ENCODE data around the gene SYNC.

Gene SYNC

DNA sequence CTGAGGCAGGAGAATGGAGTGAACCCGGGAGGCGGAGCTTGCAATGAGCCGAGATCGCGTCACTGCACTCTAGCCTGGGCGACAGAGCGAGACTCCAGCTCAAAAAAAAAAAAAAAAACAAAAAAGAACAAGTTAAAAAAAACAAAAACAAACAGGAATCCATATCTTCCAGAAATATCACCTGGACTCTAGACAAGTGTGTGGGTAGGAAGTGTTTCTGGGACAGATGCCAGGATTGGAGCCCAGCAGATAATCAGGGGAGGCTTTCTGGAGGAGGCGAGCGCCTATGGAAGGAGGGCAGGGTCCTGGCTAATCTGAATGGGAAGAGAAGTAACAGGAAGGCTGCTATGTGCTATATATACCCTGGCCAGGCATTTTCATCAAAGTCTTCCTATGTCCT, 43.6 kb upstream of the SYNC start:
- Mint-ChIP-seq H3K4me3 (no peak overlapping the region), H3K9me3 (no peaks in the 10 kb centered on the region), H3K27ac (no peak overlapping the region), H3K36me3 (ENCODE audit: low read depth) (no peaks in the 10 kb centered on the region), H3K4me1 (peaks cover 20% of the 10 kb centered on the region), H3K27me3 (ENCODE audit: low read depth) (no peaks in the 10 kb centered on the region)
- TF ChIP-seq, protein P1, sequence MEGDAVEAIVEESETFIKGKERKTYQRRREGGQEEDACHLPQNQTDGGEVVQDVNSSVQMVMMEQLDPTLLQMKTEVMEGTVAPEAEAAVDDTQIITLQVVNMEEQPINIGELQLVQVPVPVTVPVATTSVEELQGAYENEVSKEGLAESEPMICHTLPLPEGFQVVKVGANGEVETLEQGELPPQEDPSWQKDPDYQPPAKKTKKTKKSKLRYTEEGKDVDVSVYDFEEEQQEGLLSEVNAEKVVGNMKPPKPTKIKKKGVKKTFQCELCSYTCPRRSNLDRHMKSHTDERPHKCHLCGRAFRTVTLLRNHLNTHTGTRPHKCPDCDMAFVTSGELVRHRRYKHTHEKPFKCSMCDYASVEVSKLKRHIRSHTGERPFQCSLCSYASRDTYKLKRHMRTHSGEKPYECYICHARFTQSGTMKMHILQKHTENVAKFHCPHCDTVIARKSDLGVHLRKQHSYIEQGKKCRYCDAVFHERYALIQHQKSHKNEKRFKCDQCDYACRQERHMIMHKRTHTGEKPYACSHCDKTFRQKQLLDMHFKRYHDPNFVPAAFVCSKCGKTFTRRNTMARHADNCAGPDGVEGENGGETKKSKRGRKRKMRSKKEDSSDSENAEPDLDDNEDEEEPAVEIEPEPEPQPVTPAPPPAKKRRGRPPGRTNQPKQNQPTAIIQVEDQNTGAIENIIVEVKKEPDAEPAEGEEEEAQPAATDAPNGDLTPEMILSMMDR (IDR thresholded peaks at IDR 0.05; ENCODE audit: unreplicated experiment in 3 of 3): no peak

DNA sequence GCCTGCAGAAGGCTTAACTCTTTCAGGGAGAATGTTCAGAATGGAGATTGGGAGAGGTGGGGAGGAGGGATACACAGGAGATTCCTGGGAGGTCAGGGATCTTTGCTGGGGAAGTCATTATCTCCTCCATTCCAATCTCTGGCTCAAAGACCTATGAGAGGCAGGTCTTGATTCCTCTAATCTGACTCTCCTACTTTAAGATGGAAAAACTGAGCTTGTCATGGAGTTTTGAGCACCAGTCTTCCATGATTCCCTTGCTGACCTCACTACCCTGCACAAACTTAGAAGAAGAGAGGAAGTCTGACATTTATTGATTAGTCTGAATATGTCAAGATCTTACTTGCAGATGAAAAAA, 41.5 kb upstream of the SYNC start:
- Mint-ChIP-seq H3K9me3 (no peaks in the 10 kb centered on the region), H3K27me3 (ENCODE audit: low read depth) (no peaks in the 10 kb centered on the region), H3K4me1 (peaks cover 19% of the 10 kb centered on the region), H3K27ac (peak overlapping the region; percentile 4 to 87 (median 36)), H3K4me3 (peak overlapping the region; percentile 60 to 86 (median 83)), H3K36me3 (ENCODE audit: low read depth) (no peaks in the 10 kb centered on the region)
- TF ChIP-seq, protein P1 (IDR thresholded peaks at IDR 0.05; ENCODE audit: unreplicated experiment in 3 of 3): no peak

DNA sequence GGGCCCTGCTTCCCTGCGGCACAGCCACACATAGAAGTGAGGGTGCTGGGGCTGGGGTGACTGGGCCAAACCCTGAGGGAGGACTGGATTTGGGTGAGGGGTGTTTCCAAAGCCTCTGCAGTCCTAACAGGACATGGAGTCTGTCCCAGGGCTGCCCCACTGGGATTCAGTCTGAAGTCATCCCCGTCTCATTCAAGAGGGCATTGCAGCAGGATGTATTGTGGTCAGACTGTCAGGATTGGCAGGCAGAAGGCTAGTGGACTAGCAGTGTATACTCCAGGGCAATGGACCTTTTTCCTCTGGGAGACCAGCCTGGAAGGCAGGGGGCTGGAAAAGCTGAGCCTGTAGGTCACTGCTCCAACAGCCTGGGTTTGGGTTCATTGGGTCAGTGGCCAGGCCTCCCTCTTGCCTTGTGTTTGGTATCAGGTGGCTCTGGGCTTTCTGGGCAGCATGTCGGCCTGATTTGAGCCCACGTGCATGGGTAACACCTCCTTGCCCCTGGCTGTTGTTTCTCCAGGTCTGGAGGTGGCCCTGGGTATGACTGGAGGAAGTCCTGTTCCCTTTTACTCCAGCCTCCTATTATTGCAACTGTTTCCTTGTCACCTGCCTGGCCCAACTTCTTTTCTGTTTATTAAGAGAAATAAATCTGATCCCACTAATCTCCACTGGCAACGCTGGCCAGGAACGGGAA, 41.0 kb upstream of the SYNC start:
- Mint-ChIP-seq H3K9me3 (no peaks in the 10 kb centered on the region), H3K27ac (peak overlapping the region; percentile 4 to 87 (median 36)), H3K4me3 (peak overlapping the region; percentile 79 to 86 (median 83)), H3K4me1 (peaks cover 15% of the 10 kb centered on the region), H3K36me3 (ENCODE audit: low read depth) (no peaks in the 10 kb centered on the region), H3K27me3 (ENCODE audit: low read depth) (no peaks in the 10 kb centered on the region)
- TF ChIP-seq, protein P1 (IDR thresholded peaks at IDR 0.05; ENCODE audit: unreplicated experiment in 3 of 3): no peak

DNA sequence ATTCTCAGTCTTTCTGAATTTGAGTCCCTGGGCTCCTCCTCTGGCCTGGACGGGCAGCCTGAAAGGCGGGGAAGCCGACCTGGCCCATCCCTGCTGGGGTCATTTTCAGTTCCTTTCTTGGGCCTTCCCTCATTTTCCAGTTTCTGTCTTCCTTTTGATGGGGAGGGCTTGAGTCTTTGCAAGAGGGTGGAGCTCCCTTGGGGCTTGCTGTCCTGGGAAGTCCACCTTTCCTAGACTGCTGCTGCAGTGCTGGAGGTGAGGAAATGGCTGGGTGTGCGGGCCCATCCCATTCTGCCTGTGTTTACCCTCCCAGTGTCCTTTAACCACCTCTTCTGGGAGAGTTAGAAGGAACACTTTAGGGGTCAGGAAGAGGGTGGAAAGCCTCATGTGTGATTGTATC, 40.4 kb upstream of the SYNC start:
- Mint-ChIP-seq H3K27me3 (ENCODE audit: low read depth) (no peaks in the 10 kb centered on the region), H3K9me3 (no peaks in the 10 kb centered on the region), H3K4me3 (peak overlapping the region; percentile 79 to 86 (median 83)), H3K4me1 (peaks cover 15% of the 10 kb centered on the region), H3K27ac (peak overlapping the region; percentile 4 to 87 (median 78)), H3K36me3 (ENCODE audit: low read depth) (no peaks in the 10 kb centered on the region)
- TF ChIP-seq, protein P1 (IDR thresholded peaks at IDR 0.05; ENCODE audit: unreplicated experiment in 3 of 3): no peak

DNA sequence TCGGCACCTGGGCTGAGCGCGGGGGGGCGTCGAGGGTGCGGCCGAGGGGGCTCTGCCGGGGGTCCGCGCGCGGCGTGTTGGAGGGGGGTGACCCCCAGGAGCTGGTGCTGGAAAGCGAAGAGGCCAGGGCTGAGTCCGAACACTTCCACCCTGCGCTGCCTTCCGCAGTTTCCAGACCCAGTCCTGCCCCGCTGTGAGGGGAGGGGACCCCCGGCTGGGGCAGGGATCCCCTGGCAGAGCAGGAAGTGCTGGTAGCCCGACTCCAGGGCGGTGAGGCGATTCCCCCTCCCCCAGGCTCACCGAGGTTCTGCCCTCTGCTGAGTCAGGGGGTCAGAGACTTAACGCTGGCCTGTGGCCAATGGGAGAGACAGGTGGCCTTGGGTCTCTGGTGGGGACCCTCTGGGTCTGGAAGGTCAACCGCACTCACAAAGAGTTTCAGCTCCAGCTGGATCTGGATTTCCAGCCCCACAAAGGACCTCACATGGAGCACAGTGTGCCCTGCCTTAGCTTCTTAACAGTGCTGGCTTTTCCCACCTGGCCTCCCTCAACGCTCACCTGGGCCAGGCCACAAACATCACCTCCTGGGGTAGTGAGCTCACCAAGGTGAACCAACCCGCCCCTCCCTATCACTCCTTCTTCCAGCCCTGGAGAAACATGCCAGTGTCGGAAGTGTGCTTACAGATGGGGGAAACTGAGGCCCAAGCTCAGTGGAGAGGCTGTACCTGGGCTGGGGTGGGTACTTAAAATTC, 39.8 kb upstream of the SYNC start:
- Mint-ChIP-seq H3K4me1 (peaks cover 15% of the 10 kb centered on the region), H3K27me3 (ENCODE audit: low read depth) (no peaks in the 10 kb centered on the region)

More for the DNA sequence above, 39.8 kb upstream of the SYNC start:
- TF ChIP-seq, protein P1 (IDR thresholded peaks at IDR 0.05; ENCODE audit: unreplicated experiment in 3 of 3): no peak
- peak overlapping the region; percentile 4 to 87 (median 78) for H3K27ac Mint-ChIP-seq
- no peaks in the 10 kb centered on the region for H3K36me3 Mint-ChIP-seq (ENCODE audit: low read depth)
- H3K4me3 Mint-ChIP-seq: peak overlapping the region; percentile 79 to 86 (median 83)
- no peaks in the 10 kb centered on the region for H3K9me3 Mint-ChIP-seq

All from nephron (organoid).